HepG2 (cell line): ENCODE results near the gene NPY4R2. TPM values are rescaled to one million over a fixed set of nuclear protein-coding genes. Genes with fewer than 3 reads are reported as not detected.
"Not testable (repeated sequence)": the region's sequence is repeated elsewhere in the genome, so short reads cannot be mapped to it uniquely, and the experiment has no call there.

Experiments
- ATAC-seq: fragments of 200-7000 bp; cut with Tn5 transposase; 3 replicates; pipeline ENCODE4 v1.9.1; 2020; ENCODE audit warnings: mild to moderate bottlenecking, moderate library complexity
- BruUV-seq: library from RNA; stranded (reverse); fragments of 400-500 nt; replicated peaks from 2 replicates; lab custom pipeline; 2021; lab: Mats Ljungman, UMichigan
- CTCF ChIA-PET: fragments of 300-600 bp; formaldehyde crosslinking; extraction: SDS; loops from one replicate; lab custom pipeline; 2021; ENCODE audit warnings: low total read pairs, inconsistent platforms, low intra/inter-chr PET ratio; lab: Yijun Ruan, JAX
- POLR2A ChIA-PET: fragments of 350-600 bp; sonication (Branson Sonifier 250); formaldehyde crosslinking; loops from one replicate; lab custom pipeline; 2020; ENCODE audit warnings: antibody characterized with exemption, inconsistent platforms; lab: Yijun Ruan, JAX
- DNase-seq: peaks from one replicate; pipeline ENCODE4 v3.0.0-alpha.2; 2015; ENCODE audit warnings: low spot score
- FAIRE-seq: peaks from 3 replicates; lab custom pipeline; 2011; peaks lifted over from hg19 to GRCh38; lab: Jason Lieb, UNC
- H2AFZ ChIP-seq: one replicate; pipeline ENCODE4 v1.6.1; 2011; ENCODE audit warnings: low read length, inconsistent platforms
- H3K27ac ChIP-seq: fragments of 300-600 bp; 3 replicates; pipeline ENCODE4 v1.8.0; 2011; ENCODE audit warnings: mixed run types, mild to moderate bottlenecking, mixed read lengths, low read length, inconsistent platforms; ENCODE audit not compliant: insufficient read depth; ENCODE audit errors: extremely low read length
- H3K27me3 ChIP-seq, 2 experiments: fragments of 200-600 bp in 1 of 2; 2 replicates in 1 of 2; 3 replicates in 1 of 2; pipeline versions ENCODE4 v1.6.0 to v1.8.0; 2011; ENCODE audit warnings: low read length in 2 of 2, mild to moderate bottlenecking in 2 of 2, moderate library complexity in 2 of 2, inconsistent platforms in 1 of 2; ENCODE audit not compliant: insufficient read depth in 2 of 2, control insufficient read depth in 1 of 2
- H3K36me3 ChIP-seq, 2 experiments: fragments of 200-600 bp in 1 of 2; replicated peaks in 1 of 2; 2 replicates in 1 of 2; 3 replicates in 1 of 2; pipeline versions ENCODE4 v1.5.1 to v1.8.0; 2011; ENCODE audit warnings: low read length in 2 of 2, inconsistent platforms in 1 of 2; ENCODE audit not compliant: insufficient read depth in 2 of 2, control insufficient read depth in 1 of 2
- H3K4me1 ChIP-seq: 2 replicates; pipeline ENCODE4 v1.5.1; 2012; ENCODE audit warnings: low read length, inconsistent platforms; ENCODE audit not compliant: insufficient read depth
- H3K4me2 ChIP-seq: 2 replicates; pipeline ENCODE4 v1.6.0; 2011; ENCODE audit warnings: low read depth, low read length, inconsistent platforms
- H3K4me3 ChIP-seq, 3 experiments: fragments of 200-600 bp in 1 of 3; sonication (generic), shearing (Covaris generic) in 1 of 3; replicated peaks in 1 of 3; 2 replicates each; pipeline ENCODE4 v1.5.1; 2011 to 2016; ENCODE audit warnings: low read length in 3 of 3, inconsistent platforms in 2 of 3, low read depth in 2 of 3, mild to moderate bottlenecking in 2 of 3, control low read depth in 1 of 3, mixed read lengths in 1 of 3; ENCODE audit not compliant: insufficient read depth in 1 of 3
- H3K79me2 ChIP-seq: one replicate; pipeline ENCODE4 v1.6.1; 2011; ENCODE audit warnings: low read length, inconsistent platforms; ENCODE audit not compliant: insufficient read depth
- H3K9ac ChIP-seq: 2 replicates; pipeline ENCODE4 v1.6.0; 2011; ENCODE audit warnings: mild to moderate bottlenecking, low read depth, low read length, inconsistent platforms; ENCODE audit not compliant: insufficient read depth
- H3K9me3 ChIP-seq: 2 replicates; pipeline ENCODE4 v1.5.1; 2012; ENCODE audit warnings: mild to moderate bottlenecking, low read length
- H4K20me1 ChIP-seq: 2 replicates; pipeline ENCODE4 v1.6.0; 2011; ENCODE audit warnings: inconsistent platforms, mild to moderate bottlenecking, low read length, moderate library complexity; ENCODE audit not compliant: insufficient read depth
- STAG1 ChIP-seq: sonication (generic); formaldehyde crosslinking; IDR thresholded peaks from 2 replicates; pipeline ENCODE4 v1.4.0; 2020; ENCODE audit warnings: missing genetic modification reagents
- WGBS: methylation state at CpG from one replicate; pipeline ENCODE4 v1.1.6; 2017; ENCODE audit warnings: low lambda C conversion rate; 5-methylcytosine and 5-hydroxymethylcytosine counted together
- in situ Hi-C: cut with HindIII; loops from 2 replicates; pipeline ENCODE4 v1.10.0; 2017; ENCODE audit warnings: low pct_unique_long_range_greater_than_20kb; ENCODE audit not compliant: extremely low pct_ligation_motif_present
- intact Hi-C: fragments of 100-400 bp; cut with micrococcal nuclease; formaldehyde crosslinking; loops from one replicate; pipeline ENCODE4 v1.10.0; 2022; ENCODE audit not compliant: unreplicated experiment
- polyA plus RNA-seq, 8 experiments: library from polyadenylated mRNA; depleted of rRNA in 3 of 8; stranded (reverse) in 7 of 8; unstranded in 1 of 8; fragments of >200 nt; fragmentation: Illumina TruSeq in 4 of 8; extraction: Trizol in 4 of 8; gene quantifications; 2 replicates each; pipeline versions ENCODE4 v1.2.1 to v1.2.3, GENCODE V29; 2011 to 2016; ENCODE audit warnings: low read depth in 4 of 8, missing spikeins in 1 of 8, mixed read lengths in 1 of 8; ENCODE audit not compliant: insufficient read depth in 1 of 8
- total RNA-seq, 5 experiments: library from RNA; depleted of rRNA; stranded (reverse); fragments of >200 nt; fragmentation: Illumina TruSeq; extraction: Trizol; gene quantifications; 2 replicates each; pipeline ENCODE4 v1.2.3, GENCODE V29; 2016; ENCODE audit warnings: low read depth in 1 of 5

NPY4R2 gene
- total and polyA plus RNA-seq, 2 of the 13 experiments (the other 11 are each of a cell fraction or from before 2014, with no cell fraction given) = not detected

DNA sequence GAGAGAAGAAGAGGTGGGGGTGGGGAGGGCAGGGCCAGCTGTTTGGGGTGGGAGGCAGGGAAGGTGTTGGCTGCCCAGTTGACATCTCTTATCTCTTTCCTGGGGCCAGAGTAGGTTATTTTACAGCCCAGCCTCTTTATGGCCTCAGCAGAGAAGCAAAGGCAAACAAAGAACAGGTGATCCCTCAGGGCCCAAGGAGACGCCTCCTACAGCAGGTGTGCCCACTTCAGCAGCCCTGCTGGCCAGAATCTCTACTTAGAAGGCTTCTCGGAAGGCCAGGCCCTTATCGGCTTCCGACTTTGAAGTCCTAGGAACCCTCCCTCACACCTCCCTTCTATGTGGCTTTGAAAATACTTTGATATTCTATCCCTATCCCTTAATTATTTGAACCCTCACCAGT lies 8.0 kb upstream of the NPY4R2 start:
- BruUV-seq, H3K9ac ChIP-seq, in situ Hi-C loops, intact Hi-C loops, H3K4me3 ChIP-seq, POLR2A ChIA-PET, H3K36me3 ChIP-seq, FAIRE-seq, CTCF ChIA-PET, DNase-seq, H4K20me1 ChIP-seq, H3K79me2 ChIP-seq, H3K27me3 ChIP-seq, H2AFZ ChIP-seq, H3K4me2 ChIP-seq, H3K27ac ChIP-seq, ATAC-seq, H3K9me3 ChIP-seq, H3K4me1 ChIP-seq: not testable (repeated sequence)
- WGBS = 0% methylated on average over 3 of the region's 4 CpGs

DNA sequence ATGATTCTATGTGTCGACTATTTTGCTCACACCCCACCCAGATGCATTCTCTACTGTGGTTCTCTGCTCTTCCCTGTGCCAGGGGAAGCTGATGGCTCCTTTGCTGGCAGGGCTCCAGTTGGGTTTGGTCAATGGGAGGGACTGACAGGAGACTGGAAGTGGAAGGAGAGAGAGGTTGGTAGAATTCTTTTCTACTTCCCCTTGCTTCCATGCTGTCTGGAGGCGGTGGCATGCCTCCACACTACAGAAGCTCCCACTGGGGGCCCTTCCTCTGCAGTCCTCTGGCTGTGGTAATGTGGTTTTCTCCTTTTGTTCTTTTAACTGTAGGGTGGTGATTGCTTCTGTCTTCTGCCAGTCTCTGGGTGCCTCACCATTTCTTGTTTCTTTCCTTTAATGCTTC lies 4.4 kb upstream of the NPY4R2 start:
- H4K20me1 ChIP-seq, H3K4me3 ChIP-seq, H3K9ac ChIP-seq, H3K4me2 ChIP-seq, BruUV-seq, H3K4me1 ChIP-seq, H2AFZ ChIP-seq, POLR2A ChIA-PET, FAIRE-seq, H3K27me3 ChIP-seq, in situ Hi-C loops, ATAC-seq, intact Hi-C loops, CTCF ChIA-PET, H3K36me3 ChIP-seq, H3K27ac ChIP-seq, H3K79me2 ChIP-seq, DNase-seq, H3K9me3 ChIP-seq: not testable (repeated sequence)
- WGBS = no CpG with 5 or more reads among the region's 2 CpGs

DNA sequence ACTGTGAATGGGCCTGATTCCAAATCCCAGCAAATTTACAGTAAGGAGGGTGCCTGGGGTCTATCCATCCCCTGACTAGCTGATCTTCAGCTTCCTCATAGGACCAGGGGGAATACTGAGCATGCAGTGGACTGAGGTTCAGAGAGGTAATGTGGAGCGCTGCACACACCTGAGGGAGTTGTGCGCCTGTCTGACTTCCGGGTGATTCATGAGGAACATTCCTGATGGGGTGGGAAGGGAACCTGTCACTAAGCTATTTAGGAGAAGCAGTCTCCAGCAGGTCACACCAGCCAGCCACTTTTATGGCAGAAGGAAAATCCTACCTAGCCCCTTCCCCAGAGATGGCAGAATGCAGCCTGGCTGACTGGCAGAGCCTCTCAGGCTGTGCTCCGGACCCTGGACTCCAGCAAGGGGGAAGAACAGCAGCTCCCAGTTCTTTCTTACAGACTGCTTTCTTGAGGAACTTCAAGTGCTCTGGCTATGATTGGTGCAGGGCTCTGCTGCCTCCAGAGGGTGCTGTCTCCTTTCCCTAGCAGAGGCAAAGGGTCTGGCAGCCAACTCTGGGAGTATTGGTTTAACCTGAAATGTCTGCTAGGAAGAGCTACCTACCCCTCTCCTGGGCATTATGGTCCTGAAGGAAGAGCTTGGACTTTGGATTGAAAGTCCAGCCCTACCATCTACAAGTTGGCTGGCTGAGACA lies 2.5 kb upstream of the NPY4R2 start:
- peak; percentile 84 for ATAC-seq
- DNase-seq, H2AFZ ChIP-seq, H3K4me3 ChIP-seq, H4K20me1 ChIP-seq, H3K27ac ChIP-seq, BruUV-seq, H3K79me2 ChIP-seq, intact Hi-C loops, CTCF ChIA-PET, H3K9ac ChIP-seq, H3K27me3 ChIP-seq: not testable (repeated sequence)
- TF ChIP-seq STAG1 (CRISPR knock-in tag) = peak; percentile 41
- TF ChIP-seq, all 625 proteins: peak for 1; not testable (repeated sequence) for 624
- POLR2A ChIA-PET, H3K4me1 ChIP-seq, H3K9me3 ChIP-seq, H3K4me2 ChIP-seq, in situ Hi-C loops, H3K36me3 ChIP-seq, FAIRE-seq: not testable (repeated sequence)
- no CpG with 5 or more reads among the region's 4 CpGs for WGBS

DNA sequence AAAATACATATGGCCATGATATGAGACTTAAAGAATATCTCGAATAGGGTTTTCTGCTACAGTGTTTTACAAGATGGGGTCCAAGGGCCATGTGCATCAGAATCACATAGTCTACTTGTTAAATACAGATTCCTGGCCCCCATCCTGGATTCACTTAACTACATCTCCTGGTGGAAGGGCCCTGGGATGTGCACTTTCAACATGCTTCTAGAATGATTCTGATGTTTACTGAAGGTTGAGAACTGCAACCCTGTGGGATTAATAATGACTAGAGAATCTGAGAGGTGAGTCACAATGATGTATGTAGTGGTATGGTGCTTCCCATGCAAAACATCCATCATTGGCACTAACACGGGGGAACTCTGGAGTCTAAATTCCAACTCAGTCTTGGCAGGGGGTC lies 2.1 kb downstream of the NPY4R2 start:
- ATAC-seq, H3K9me3 ChIP-seq, H3K4me3 ChIP-seq, H3K4me2 ChIP-seq, H3K9ac ChIP-seq, intact Hi-C loops, H4K20me1 ChIP-seq, H3K27ac ChIP-seq, H3K79me2 ChIP-seq, POLR2A ChIA-PET, H3K27me3 ChIP-seq, H2AFZ ChIP-seq, H3K4me1 ChIP-seq, in situ Hi-C loops, FAIRE-seq, CTCF ChIA-PET, H3K36me3 ChIP-seq, DNase-seq, BruUV-seq: not testable (repeated sequence)
- WGBS = 0% methylated on average over 1 of the region's 2 CpGs
